Activated naive CD8-positive, alpha-beta T cell treated with anti-CD3 and anti-CD28 coated beads for 36 hours (primary cell): Measurements from ENCODE around the gene IFT81. TPM values are rescaled to one million over a fixed set of nuclear protein-coding genes. Genes with fewer than 3 reads are reported as not detected.
"Not testable (repeated sequence)": the region's sequence is repeated elsewhere in the genome, so short reads cannot be mapped to it uniquely, and the experiment has no call there.

Experiments used
- DNase-seq: peaks from one replicate; pipeline ENCODE4 v3.0.0; 2021
- H3K27ac Mint-ChIP-seq: one replicate; pipeline ENCODE4 v1.8.0; 2022; ENCODE audit warnings: mild to moderate bottlenecking, moderate library complexity, mixed read lengths
- H3K27me3 Mint-ChIP-seq: one replicate; pipeline ENCODE4 v1.8.0; 2022; ENCODE audit warnings: mild to moderate bottlenecking, mixed read lengths
- H3K36me3 Mint-ChIP-seq: one replicate; pipeline ENCODE4 v1.8.0; 2021; ENCODE audit warnings: mild to moderate bottlenecking, mixed read lengths
- H3K4me1 Mint-ChIP-seq: one replicate; pipeline ENCODE4 v1.8.0; 2021; ENCODE audit warnings: mixed read lengths
- H3K4me3 Mint-ChIP-seq: one replicate; pipeline ENCODE4 v1.8.0; 2022; ENCODE audit warnings: mild to moderate bottlenecking, moderate library complexity, mixed read lengths
- H3K9me3 Mint-ChIP-seq: one replicate; pipeline ENCODE4 v1.8.0; 2022; ENCODE audit warnings: mixed read lengths
- total RNA-seq, 2 experiments: library from RNA; stranded (reverse); gene quantifications; one replicate each; pipeline ENCODE4 v1.2.3, GENCODE V29; 2021

The IFT81 gene
- total RNA-seq, 2 experiments from 2014 or later, result 3.1 to 3.4 TPM

DNA sequence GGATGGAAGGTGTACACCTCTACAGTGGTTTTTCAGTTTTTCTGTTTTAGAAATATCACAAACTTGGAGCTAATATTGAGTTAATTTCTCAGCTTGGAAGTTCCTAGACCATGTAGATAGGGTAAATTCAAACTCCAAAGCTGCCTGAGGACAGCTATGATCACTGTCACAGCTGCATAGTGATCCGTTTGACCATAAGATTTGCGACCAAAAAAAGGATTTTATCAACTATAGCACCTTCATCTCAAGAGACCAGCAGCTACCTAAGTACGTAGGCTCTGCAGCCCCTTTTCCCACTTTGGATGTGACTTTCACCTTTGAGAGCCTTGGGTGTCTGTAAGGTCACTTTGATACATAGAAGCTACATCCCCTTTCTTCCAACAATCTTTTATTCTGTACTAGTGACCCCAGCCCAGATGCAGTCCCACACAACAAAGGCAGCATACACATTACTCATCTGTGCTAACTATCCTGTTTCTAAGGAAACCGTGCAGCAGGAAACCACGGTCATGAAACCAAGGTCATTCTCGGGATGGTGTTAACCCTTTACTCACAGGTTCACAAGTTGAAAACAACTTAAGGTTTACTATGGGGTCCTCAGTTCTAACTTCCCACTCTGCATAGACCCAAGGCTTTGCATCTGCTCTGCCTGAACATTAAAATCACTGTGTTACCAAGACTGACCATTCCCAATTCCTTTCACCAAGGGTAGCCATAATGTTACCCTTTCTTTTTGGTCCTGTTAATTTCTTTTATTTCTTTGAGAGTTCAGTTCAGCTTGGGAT lies 75.4 kb downstream of the IFT81 start:
- no peak overlapping the region for H3K4me3 Mint-ChIP-seq

DNA sequence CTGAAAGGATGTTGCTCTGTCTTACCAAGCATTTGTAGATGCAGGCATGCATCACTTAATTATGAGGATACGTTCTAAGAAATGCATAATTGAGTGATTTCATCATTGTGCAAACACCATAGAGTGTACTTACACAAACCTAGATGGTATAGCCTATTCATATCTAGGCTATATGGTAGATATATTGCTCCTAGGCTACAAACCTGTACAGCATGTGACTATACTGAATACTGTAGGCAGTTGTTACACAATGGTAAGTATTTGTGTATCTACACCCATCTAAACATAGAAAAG lies 75.9 kb downstream of the IFT81 start:
- DNase-seq, result no peak
- Mint-ChIP-seq H3K27ac (no peak overlapping the region), H3K4me3 (no peak overlapping the region), H3K4me1 (peaks cover 7% of the 10 kb centered on the region), H3K9me3 (no peaks in the 10 kb centered on the region), H3K36me3 (no peaks in the 10 kb centered on the region), H3K27me3 (no peaks in the 10 kb centered on the region)

More for the DNA sequence above, 75.4 kb downstream of the IFT81 start:
- Mint-ChIP-seq H3K9me3 (no peaks in the 10 kb centered on the region), H3K36me3 (no peaks in the 10 kb centered on the region), H3K4me1 (peaks cover 7% of the 10 kb centered on the region), H3K27ac (no peak overlapping the region), H3K27me3 (no peaks in the 10 kb centered on the region)
- DNase-seq, result peak; percentile 8

DNA sequence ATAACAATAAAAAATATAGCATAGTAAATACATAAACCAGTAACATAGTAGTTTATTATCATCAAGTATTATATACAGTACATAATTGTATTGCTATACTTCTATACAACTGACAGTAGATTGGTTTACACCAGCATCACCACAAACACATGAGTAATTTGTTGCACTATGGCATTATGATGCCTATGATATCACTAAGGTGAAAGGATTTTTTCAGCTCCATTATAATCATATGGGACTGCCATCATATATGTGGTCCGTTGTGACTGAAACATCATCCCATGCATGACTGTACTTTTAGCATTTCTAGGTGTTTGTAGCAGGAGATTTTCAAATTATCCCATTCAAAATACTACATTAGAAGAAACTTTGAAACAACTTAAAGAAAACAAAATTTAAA lies 77.8 kb downstream of the IFT81 start:
- no peak for DNase-seq
- H3K27me3 Mint-ChIP-seq, result no peaks in the 10 kb centered on the region
- no peak overlapping the region for H3K4me3 Mint-ChIP-seq
- no peaks in the 10 kb centered on the region for H3K36me3 Mint-ChIP-seq
- H3K27ac Mint-ChIP-seq, result no peak overlapping the region
- H3K9me3 Mint-ChIP-seq, result no peaks in the 10 kb centered on the region
- H3K4me1 Mint-ChIP-seq, result peaks cover 7% of the 10 kb centered on the region

DNA sequence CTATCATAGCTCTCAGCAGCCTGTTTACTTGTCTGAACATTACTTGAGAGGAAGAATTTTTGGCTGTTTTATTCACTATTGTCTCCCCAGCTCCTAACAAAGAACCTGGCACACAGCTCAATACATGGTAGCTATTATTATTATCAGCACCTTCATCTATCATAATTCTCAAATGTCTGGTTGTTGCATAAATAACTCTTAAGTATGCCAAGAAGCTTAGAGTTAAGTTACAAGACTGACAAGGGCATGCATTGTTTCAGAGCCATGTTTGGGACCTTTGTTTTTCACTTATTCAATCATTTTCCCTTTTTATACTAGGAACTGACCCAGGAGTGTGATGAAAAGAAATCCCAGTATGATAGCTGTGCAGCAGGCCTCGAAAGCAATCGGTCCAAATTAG lies 79.4 kb downstream of the IFT81 start:
- Mint-ChIP-seq H3K4me3 (no peak overlapping the region), H3K27ac (no peak overlapping the region), H3K9me3 (no peaks in the 10 kb centered on the region), H3K36me3 (no peaks in the 10 kb centered on the region), H3K27me3 (no peaks in the 10 kb centered on the region), H3K4me1 (peaks cover 7% of the 10 kb centered on the region)
- DNase-seq, result no peak

DNA sequence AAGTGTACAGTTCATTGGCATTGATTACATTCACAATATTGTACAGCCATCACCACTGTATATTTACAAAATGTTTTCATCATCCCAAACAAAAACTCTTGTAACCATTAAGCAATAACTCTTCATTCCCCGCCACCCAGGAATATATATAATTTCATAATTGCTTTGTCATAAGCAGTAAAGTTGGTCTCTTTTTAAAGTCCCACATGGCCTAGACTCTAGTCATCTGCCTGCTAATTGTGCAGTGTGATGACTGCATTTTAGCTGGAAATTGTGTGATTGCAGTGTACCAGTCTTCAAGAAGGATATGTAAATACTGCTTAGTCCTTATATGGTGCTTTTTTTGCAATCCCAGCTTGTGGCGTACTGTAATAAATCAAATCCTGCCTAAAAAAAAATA lies 81.8 kb downstream of the IFT81 start:
- no peaks in the 10 kb centered on the region for H3K27me3 Mint-ChIP-seq
- no peaks in the 10 kb centered on the region for H3K36me3 Mint-ChIP-seq
- DNase-seq, result no peak
- no peaks in the 10 kb centered on the region for H3K4me1 Mint-ChIP-seq
- no peak overlapping the region for H3K27ac Mint-ChIP-seq
- no peaks in the 10 kb centered on the region for H3K9me3 Mint-ChIP-seq
- no peak overlapping the region for H3K4me3 Mint-ChIP-seq

DNA sequence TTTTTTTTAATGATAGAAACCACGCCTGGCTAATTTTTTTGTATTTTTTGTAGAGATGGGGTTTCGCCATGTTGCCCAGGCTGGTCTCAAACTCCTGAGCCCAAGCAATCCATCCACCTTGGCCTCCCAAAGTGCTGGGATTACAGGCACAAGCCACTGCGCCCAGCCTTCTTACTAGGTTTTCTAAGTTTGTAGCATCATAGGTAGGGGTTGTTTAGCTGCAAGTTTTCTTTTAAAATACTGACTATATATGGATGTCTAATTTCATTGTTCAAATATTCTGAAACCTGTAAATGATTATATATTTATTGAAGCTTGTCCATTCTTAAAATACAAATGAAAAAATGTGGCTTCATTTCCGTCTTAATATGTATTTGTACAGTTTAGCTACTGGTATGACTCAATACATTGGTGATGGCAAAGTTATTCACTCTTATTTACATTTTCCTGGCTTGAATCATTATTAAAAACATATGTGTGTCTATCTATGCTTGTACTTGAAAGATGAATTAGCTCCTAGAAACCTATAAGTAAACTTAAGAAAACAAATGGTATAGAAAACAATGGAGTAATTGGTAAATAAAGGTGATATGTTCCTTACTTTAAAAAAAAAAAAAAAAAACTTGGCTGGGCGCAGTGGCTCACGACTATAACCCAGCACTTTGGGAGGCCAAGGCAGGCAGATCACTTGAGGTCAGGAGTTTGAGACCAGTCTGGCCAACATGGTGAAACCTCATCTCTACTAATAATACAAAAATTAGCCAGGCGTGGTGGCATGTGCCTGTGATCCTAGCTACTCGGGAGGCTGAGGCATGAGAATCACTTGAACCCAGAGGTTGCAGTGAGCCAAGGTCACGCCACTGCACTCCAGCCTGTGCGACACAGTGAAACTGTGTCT lies 87.7 kb downstream of the IFT81 start:
- not testable (repeated sequence) for H3K27me3 Mint-ChIP-seq, H3K27ac Mint-ChIP-seq, H3K4me3 Mint-ChIP-seq, DNase-seq, H3K4me1 Mint-ChIP-seq, H3K9me3 Mint-ChIP-seq, H3K36me3 Mint-ChIP-seq

DNA sequence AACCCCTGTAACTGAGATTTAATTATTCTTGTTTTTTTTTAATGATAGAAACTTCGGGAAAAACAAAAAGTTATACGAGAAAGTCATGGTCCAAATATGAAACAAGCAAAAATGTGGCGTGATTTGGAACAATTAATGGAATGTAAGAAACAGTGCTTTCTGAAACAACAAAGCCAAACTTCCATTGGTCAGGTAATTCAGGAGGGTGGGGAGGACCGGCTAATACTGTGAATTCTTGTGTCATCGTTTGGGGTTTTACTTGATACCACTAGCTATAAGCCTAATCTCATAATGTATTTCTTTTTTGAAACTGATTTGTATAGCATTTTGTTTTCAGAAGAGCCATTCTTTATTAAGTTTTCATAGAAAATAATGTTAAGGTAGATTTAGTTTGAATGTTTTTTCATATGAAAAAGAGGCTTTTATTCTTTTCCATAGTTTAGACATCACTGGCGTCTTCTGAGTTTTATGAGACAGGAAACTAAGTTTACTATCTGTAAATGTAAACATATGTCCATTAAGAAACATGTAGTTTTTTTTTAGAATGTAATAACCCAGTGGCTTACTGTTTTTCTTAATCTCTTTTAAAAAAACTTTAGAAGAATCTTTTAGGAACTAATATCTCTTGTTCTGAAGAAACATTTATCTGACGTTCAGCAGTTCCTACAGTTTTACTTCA lies 94.0 kb downstream of the IFT81 start:
- Mint-ChIP-seq H3K9me3 (peaks cover 4% of the 10 kb centered on the region), H3K27ac (no peak overlapping the region), H3K27me3 (no peaks in the 10 kb centered on the region), H3K36me3 (peaks cover 4% of the 10 kb centered on the region), H3K4me1 (no peaks in the 10 kb centered on the region), H3K4me3 (no peak overlapping the region)
- DNase-seq, result no peak

DNA sequence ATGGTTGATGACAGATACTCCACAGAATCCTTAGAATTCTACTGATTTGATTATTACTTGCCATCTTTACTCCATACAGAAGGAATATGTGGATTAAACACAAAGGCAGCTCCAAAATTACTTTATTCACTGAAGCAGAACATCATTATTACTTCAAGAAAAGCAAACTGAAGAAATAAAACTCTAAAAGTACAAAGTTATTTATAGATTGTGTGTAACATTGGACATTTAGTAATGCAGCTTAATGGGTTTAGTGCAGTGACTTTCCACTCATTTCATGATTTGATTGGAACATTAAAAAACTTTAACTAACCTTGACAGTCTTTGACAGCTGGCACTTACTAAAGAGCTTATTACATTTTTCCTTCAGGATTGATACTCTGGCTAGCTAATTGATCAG lies 97.9 kb downstream of the IFT81 start:
- Mint-ChIP-seq H3K27ac (no peak overlapping the region), H3K4me1 (no peaks in the 10 kb centered on the region), H3K9me3 (no peaks in the 10 kb centered on the region), H3K36me3 (no peaks in the 10 kb centered on the region), H3K27me3 (no peaks in the 10 kb centered on the region), H3K4me3 (no peak overlapping the region)
- no peak for DNase-seq

DNA sequence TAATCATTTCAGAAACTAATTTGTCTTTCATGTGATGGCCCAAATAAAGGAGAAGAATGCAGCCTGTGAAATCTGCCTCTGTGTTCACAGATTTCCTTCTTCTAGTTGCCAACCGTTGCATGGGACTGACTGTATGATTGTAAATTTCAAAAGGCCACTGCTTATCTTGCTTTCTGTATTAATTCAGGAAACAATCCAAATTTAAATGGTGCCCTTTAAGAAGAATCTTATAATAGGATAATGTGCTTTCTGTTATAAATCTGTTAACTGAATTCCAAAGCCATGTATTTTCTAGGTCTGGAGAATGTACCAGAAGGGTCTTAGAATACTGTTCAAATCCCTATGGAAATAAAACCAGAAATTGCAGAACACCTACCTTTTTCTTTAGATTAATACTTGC lies 98.3 kb downstream of the IFT81 start:
- no peak overlapping the region for H3K4me3 Mint-ChIP-seq
- H3K27me3 Mint-ChIP-seq, result peaks cover under 1% of the 10 kb centered on the region
- H3K4me1 Mint-ChIP-seq, result no peaks in the 10 kb centered on the region
- no peaks in the 10 kb centered on the region for H3K36me3 Mint-ChIP-seq
- no peak for DNase-seq
- H3K27ac Mint-ChIP-seq, result no peak overlapping the region
- H3K9me3 Mint-ChIP-seq, result no peaks in the 10 kb centered on the region

DNA sequence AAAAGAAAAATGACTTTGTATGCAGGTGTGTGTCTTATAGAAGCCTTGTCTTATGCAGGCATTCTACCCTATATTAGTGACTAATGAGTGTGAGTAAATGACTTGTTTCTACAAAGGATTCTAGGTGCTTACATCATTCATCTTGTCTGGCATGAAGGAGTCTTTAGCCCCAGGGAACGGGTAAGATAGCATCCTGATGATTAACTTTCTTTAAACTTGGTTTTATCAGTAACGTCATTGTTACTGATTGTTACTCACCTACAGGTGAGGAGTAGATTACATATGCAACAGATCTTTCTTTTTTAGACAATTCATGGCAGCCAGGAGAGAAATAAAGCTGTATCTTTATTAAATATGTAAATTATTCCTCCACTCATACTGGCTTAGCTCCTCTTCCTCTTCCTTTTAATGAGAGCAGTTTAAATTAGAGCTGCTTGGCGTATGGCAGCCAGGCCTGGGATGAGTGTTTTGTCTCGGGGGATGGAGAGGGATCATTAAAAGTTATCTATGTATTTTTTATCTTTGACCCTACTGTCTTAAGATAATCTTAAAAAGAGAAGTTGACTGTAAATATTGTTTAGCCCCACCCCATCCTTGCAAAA lies 99.7 kb downstream of the IFT81 start:
- no peaks in the 10 kb centered on the region for H3K36me3 Mint-ChIP-seq
- peaks cover 3% of the 10 kb centered on the region for H3K27me3 Mint-ChIP-seq
- H3K4me3 Mint-ChIP-seq, result no peak overlapping the region
- H3K9me3 Mint-ChIP-seq, result no peaks in the 10 kb centered on the region
- no peaks in the 10 kb centered on the region for H3K4me1 Mint-ChIP-seq
- DNase-seq, result no peak
- no peak overlapping the region for H3K27ac Mint-ChIP-seq

DNA sequence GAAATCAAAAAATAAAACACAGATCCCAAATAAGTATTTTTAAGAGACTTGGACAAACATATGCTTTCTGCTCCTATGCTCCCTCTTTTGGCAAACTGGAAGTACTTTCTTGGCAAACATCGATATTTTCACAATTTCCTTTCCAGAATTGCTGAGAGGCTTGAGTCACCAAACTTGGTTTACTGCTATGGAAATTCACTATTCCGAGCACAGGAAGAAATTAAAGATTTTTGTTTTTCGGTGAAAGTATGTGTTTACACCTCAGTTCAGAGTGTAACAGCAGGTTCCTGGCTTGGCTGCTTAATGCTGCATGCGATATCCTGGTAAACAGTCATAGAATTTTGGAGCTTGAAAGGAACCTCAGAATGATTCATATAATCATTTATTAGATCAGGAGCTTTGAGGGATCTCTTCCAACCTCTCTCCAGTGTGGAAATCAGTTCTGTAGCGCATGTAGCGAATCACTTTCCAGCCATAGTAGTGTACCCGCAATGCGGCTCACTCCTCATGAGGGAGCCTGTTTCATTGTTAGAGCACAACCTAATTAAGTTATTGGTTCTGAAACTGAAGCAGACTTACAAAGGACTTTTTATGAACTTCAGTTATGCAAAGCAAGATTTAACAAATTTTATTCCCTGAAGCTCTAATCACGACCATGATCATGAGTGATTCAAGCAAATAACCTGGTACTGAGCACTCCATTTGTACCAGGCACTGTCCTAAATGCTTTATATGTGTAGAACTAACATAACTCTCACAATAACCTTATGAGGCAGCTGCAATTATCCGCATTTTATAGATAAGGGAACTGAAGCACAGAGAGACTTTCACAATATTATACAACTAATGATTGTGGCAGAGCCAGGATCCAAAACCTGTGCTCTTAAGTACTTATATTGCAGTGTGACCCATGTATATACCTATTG lies 100.5 kb downstream of the IFT81 start:
- Mint-ChIP-seq H3K4me1 (no peaks in the 10 kb centered on the region), H3K36me3 (no peaks in the 10 kb centered on the region), H3K27me3 (peaks cover 3% of the 10 kb centered on the region), H3K9me3 (no peaks in the 10 kb centered on the region), H3K4me3 (no peak overlapping the region), H3K27ac (no peak overlapping the region)
- DNase-seq, result no peak

DNA sequence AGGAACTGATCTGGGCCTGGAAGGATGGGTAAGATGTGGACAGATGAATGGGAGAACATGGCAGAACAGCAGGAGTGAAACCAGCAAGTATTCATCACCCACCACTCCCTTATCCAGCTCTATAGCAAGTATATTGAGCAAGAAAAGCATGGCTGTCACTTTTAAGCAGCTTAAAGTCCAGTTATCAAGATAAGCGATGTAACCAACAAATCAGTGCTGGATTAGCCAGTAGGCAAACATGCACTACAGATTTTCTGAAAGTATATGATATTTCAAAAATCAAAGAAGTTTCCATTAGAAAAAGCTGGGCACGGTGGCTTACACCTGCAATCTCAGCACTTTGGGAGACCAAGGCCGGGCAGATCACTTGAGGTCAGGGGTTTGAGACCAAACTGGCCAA lies 103.0 kb downstream of the IFT81 start:
- Mint-ChIP-seq H3K4me3 (no peak overlapping the region), H3K4me1 (no peaks in the 10 kb centered on the region), H3K27ac (no peak overlapping the region), H3K27me3 (peaks cover 3% of the 10 kb centered on the region), H3K9me3 (no peaks in the 10 kb centered on the region), H3K36me3 (no peaks in the 10 kb centered on the region)
- no peak for DNase-seq

DNA sequence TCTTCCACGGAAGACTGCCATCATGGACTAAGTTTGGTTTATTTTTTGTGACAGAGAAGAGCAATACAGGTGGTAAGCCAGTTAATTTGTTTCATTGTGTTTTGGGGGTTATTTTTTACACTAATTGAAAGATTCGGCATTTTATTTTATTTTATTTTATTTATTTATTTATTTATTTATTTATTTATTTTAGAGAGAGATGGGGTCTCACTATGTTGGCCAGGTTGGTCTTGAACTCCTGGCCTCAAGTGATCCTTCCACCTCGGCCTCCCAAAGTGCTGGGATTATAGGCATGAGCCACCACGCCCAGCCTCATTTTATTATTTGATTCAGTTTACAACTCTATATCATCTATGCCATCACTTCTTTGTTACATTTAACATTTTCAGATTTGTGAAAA lies 104.2 kb downstream of the IFT81 start:
- DNase-seq, H3K4me3 Mint-ChIP-seq, H3K27me3 Mint-ChIP-seq, H3K9me3 Mint-ChIP-seq, H3K27ac Mint-ChIP-seq, H3K4me1 Mint-ChIP-seq, H3K36me3 Mint-ChIP-seq: not testable (repeated sequence)

DNA sequence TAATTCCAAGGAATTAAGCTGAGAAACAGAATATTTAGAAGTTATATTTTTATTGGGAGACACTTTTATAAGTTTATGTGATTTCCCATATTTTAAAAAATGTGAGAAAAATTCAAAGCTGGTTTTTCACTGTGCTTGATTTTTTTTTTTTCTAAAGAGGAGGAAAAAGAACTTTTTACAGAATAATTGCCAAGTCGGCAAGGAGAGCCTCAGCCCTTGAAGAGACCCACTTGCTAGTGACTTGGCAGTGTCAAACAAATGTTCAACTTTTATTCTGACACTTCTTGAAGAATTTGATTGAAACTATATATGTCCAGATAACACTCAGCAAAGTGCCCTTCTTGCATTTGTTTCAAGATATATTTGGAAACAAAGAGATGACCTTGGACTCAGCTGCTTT lies 104.6 kb downstream of the IFT81 start:
- Mint-ChIP-seq H3K9me3 (no peaks in the 10 kb centered on the region), H3K4me3 (no peak overlapping the region), H3K27ac (no peak overlapping the region), H3K27me3 (peaks cover 3% of the 10 kb centered on the region), H3K36me3 (no peaks in the 10 kb centered on the region), H3K4me1 (no peaks in the 10 kb centered on the region)
- DNase-seq, result no peak
